H1 (cell line): Measurements from ENCODE around the gene EIPR1. TPM values are rescaled to one million over a fixed set of nuclear protein-coding genes. Genes with fewer than 3 reads are reported as not detected.

Experiments used
- CTCF ChIA-PET: fragments of 300-600 bp; sonication (Branson Sonifier 250); formaldehyde crosslinking; loops from one replicate; lab custom pipeline; 2021; ENCODE audit not compliant: partially characterized antibody; lab: Charles Lee
- POLR2A ChIA-PET: fragments of 300-600 bp; sonication (Branson Sonifier 250); formaldehyde crosslinking; loops from one replicate; lab custom pipeline; 2021; ENCODE audit warnings: inconsistent platforms; ENCODE audit not compliant: partially characterized antibody; lab: Charles Lee
- DNase-seq, 2 experiments: peaks; one replicate each; pipeline versions ENCODE4 v3.0.0 to v3.0.0-alpha.2; 2010 to 2022; ENCODE audit warnings: low spot score in 2 of 2, low read depth in 1 of 2, mixed read lengths in 1 of 2
- FAIRE-seq: peaks from 2 replicates; lab custom pipeline; 2011; peaks lifted over from hg19 to GRCh38; lab: Jason Lieb, UNC
- H2AFZ ChIP-seq: 2 replicates; pipeline ENCODE4 v1.8.1; 2012; ENCODE audit warnings: low read length, inconsistent platforms
- H2AK5ac ChIP-seq: 2 replicates; pipeline ENCODE4 v1.6.1; 2013; ENCODE audit warnings: low read depth, low read length
- H2BK120ac ChIP-seq: replicated peaks from 2 replicates; pipeline ENCODE3; 2013; ENCODE audit warnings: low read depth, low read length, inconsistent platforms
- H2BK12ac ChIP-seq: 2 replicates; pipeline ENCODE4 v1.6.1; 2013; ENCODE audit warnings: low read depth, low read length
- H2BK15ac ChIP-seq: 2 replicates; pipeline ENCODE4 v1.6.1; 2013; ENCODE audit warnings: low read length
- H2BK20ac ChIP-seq: 2 replicates; pipeline ENCODE4 v1.6.1; 2013; ENCODE audit warnings: low read length
- H2BK5ac ChIP-seq: 2 replicates; pipeline ENCODE4 v1.6.1; 2013; ENCODE audit warnings: low read depth, low read length
- H3K14ac ChIP-seq: 2 replicates; pipeline ENCODE4 v1.6.1; 2013; ENCODE audit warnings: inconsistent platforms; ENCODE audit not compliant: insufficient read length
- H3K18ac ChIP-seq: 2 replicates; pipeline ENCODE4 v1.6.1; 2013; ENCODE audit warnings: low read length; ENCODE audit errors: extremely low read depth
- H3K23ac ChIP-seq: 2 replicates; pipeline ENCODE4 v1.6.1; 2013; ENCODE audit warnings: inconsistent platforms; ENCODE audit not compliant: insufficient read length
- H3K23me2 ChIP-seq: 2 replicates; pipeline ENCODE4 v1.6.1; 2013; ENCODE audit warnings: low read depth, low read length
- H3K27ac ChIP-seq: 2 replicates; pipeline ENCODE4 v1.6.1; 2011; ENCODE audit warnings: low read depth, low read length, inconsistent platforms
- H3K27me3 ChIP-seq, 4 experiments: replicated peaks in 1 of 4; 1 replicate in 1 of 4; 2 replicates in 3 of 4; pipeline versions ENCODE4 v1.6.1 to v1.8.1; 2011 to 2013; ENCODE audit warnings: low read length in 3 of 4, mild to moderate bottlenecking in 3 of 4, inconsistent platforms in 2 of 4, mixed read lengths in 2 of 4, moderate library complexity in 1 of 4; ENCODE audit not compliant: control insufficient read depth in 3 of 4, insufficient read depth in 3 of 4; ENCODE audit errors: extremely low read depth in 1 of 4
- H3K36me3 ChIP-seq, 4 experiments: 2 replicates each; pipeline versions ENCODE4 v1.6.1 to v1.8.1; 2011 to 2013; ENCODE audit warnings: mild to moderate bottlenecking in 4 of 4, low read length in 3 of 4, moderate library complexity in 2 of 4, control low read depth in 1 of 4, inconsistent platforms in 1 of 4; ENCODE audit not compliant: insufficient read depth in 4 of 4, control insufficient read depth in 2 of 4
- H3K4ac ChIP-seq: replicated peaks from 2 replicates; pipeline ENCODE3; 2013; ENCODE audit warnings: low read length, low read depth, mixed read lengths, inconsistent platforms; ENCODE audit not compliant: insufficient read length
- H3K4me1 ChIP-seq, 4 experiments: replicated peaks in 1 of 4; 1 replicate in 1 of 4; 2 replicates in 3 of 4; pipeline versions ENCODE4 v1.6.1 to v1.8.1; 2011 to 2013; ENCODE audit warnings: low read length in 3 of 4, inconsistent platforms in 2 of 4, mixed read lengths in 1 of 4; ENCODE audit not compliant: insufficient read depth in 4 of 4, control insufficient read depth in 3 of 4
- H3K4me2 ChIP-seq, 2 experiments: 2 replicates each; pipeline versions ENCODE4 v1.6.1 to v1.8.1; 2011 to 2013; ENCODE audit warnings: low read depth in 2 of 2, low read length in 2 of 2, control low read depth in 1 of 2, inconsistent platforms in 1 of 2, mild to moderate bottlenecking in 1 of 2; ENCODE audit not compliant: insufficient read depth in 1 of 2
- H3K4me3 ChIP-seq, 4 experiments: fragments of 200-600, 300-600 bp in 1 of 4; sonication (generic), shearing (Covaris generic), sonication (Bioruptor Twin) in 1 of 4; 2 replicates each; pipeline versions ENCODE4 v1.5.1 to v1.8.1; 2011 to 2016; ENCODE audit warnings: low read length in 4 of 4, low read depth in 3 of 4, control low read depth in 2 of 4, inconsistent platforms in 2 of 4, mild to moderate bottlenecking in 2 of 4, mixed read lengths in 1 of 4, moderate library complexity in 1 of 4; ENCODE audit not compliant: insufficient read depth in 2 of 4; ENCODE audit errors: extremely low read depth in 1 of 4
- H3K56ac ChIP-seq: replicated peaks from 2 replicates; pipeline ENCODE3; 2013; ENCODE audit warnings: low read depth, mild to moderate bottlenecking, mixed read lengths, low read length, inconsistent platforms; ENCODE audit not compliant: insufficient read length
- H3K79me1 ChIP-seq: 2 replicates; pipeline ENCODE4 v1.6.1; 2013; ENCODE audit warnings: low read depth, low read length, control low read depth
- H3K79me2 ChIP-seq, 2 experiments: 2 replicates each; pipeline versions ENCODE4 v1.6.1 to v1.8.1; 2012 to 2013; ENCODE audit warnings: low read length in 2 of 2, mild to moderate bottlenecking in 2 of 2, inconsistent platforms in 1 of 2; ENCODE audit not compliant: insufficient read depth in 2 of 2, control insufficient read depth in 1 of 2
- H3K9ac ChIP-seq, 4 experiments: replicated peaks in 1 of 4; 1 replicate in 1 of 4; 2 replicates in 3 of 4; pipeline versions ENCODE4 v1.6.1 to v1.8.1; 2011 to 2013; ENCODE audit warnings: low read depth in 3 of 4, low read length in 3 of 4, control low read depth in 2 of 4, mild to moderate bottlenecking in 2 of 4, moderate library complexity in 2 of 4, inconsistent platforms in 1 of 4; ENCODE audit errors: extremely low read depth in 1 of 4
- H3K9me3 ChIP-seq, 2 experiments: 2 replicates each; pipeline versions ENCODE4 v1.6.1 to v1.8.1; 2012 to 2013; ENCODE audit warnings: mild to moderate bottlenecking in 2 of 2, moderate library complexity in 2 of 2, control low read depth in 1 of 2, inconsistent platforms in 1 of 2, low read depth in 1 of 2, low read length in 1 of 2, mixed read lengths in 1 of 2; ENCODE audit not compliant: insufficient read depth in 2 of 2
- H4K20me1 ChIP-seq, 2 experiments: replicated peaks in 1 of 2; 2 replicates each; pipeline versions ENCODE3 to v1.8.1; 2011 to 2013; ENCODE audit warnings: inconsistent platforms in 2 of 2, low read length in 2 of 2, mild to moderate bottlenecking in 1 of 2; ENCODE audit not compliant: insufficient read depth in 2 of 2, control insufficient read depth in 1 of 2
- H4K5ac ChIP-seq: 2 replicates; pipeline ENCODE4 v1.6.1; 2013; ENCODE audit warnings: low read length, low read depth, mixed read lengths, inconsistent platforms; ENCODE audit not compliant: insufficient read length
- H4K8ac ChIP-seq: 2 replicates; pipeline ENCODE4 v1.8.0; 2013; ENCODE audit warnings: mild to moderate bottlenecking, moderate library complexity, low read length, inconsistent platforms; ENCODE audit not compliant: insufficient read depth; ENCODE audit errors: extremely low read depth
- H4K91ac ChIP-seq: replicated peaks from 2 replicates; pipeline ENCODE3; 2013; ENCODE audit warnings: low read length, mixed read lengths, inconsistent platforms; ENCODE audit not compliant: insufficient read length
- HDAC2 ChIP-seq, 2 experiments: fragments of 300-600 bp in 1 of 2; sonication (generic) in 1 of 2; IDR thresholded peaks; 2 replicates each; pipeline ENCODE4 v1.6.1; 2011 to 2012; ENCODE audit warnings: low read depth in 2 of 2, low read length in 2 of 2, mild to moderate bottlenecking in 2 of 2, moderate library complexity in 2 of 2, borderline replicate concordance in 1 of 2, inconsistent platforms in 1 of 2
- JUN ChIP-seq: IDR thresholded peaks from 2 replicates; pipeline ENCODE4 v1.6.1; 2011; ENCODE audit warnings: low read depth, mild to moderate bottlenecking, improper control_type of control experiment, low read length
- NRF1 ChIP-seq: IDR thresholded peaks from 2 replicates; pipeline ENCODE4 v1.6.1; 2011; ENCODE audit warnings: mild to moderate bottlenecking, low read depth, low read length, improper control_type of control experiment
- PHF8 ChIP-seq: fragments of 200-600 bp; sonication (generic); conservative IDR thresholded peaks from 2 replicates; pipeline ENCODE4 v1.7.1; 2012; ENCODE audit warnings: low read depth, mild to moderate bottlenecking, inconsistent platforms, low read length, moderate library complexity
- RXRA ChIP-seq: IDR thresholded peaks from 2 replicates; pipeline ENCODE4 v1.6.1; 2011; ENCODE audit warnings: low read depth, mild to moderate bottlenecking, low read length, moderate library complexity; ENCODE audit not compliant: insufficient read depth
- WGBS, 2 experiments: shearing (Covaris generic) in 1 of 2; methylation state at CpG; one replicate each; pipeline versions ENCODE4 v1.1.6 to v1.1.7; 2013 to 2015; ENCODE audit warnings: low lambda C conversion rate in 2 of 2, mixed read lengths in 2 of 2, inconsistent platforms in 1 of 2, low coverage in 1 of 2, missing lambda C conversion rate in 1 of 2; ENCODE audit not compliant: insufficient replicate concordance in 2 of 2, insufficient coverage in 1 of 2, insufficient read length in 1 of 2; ENCODE audit errors: extremely low coverage in 1 of 2, missing lambda C conversion rate in 1 of 2; 5-methylcytosine and 5-hydroxymethylcytosine counted together
- polyA plus RNA-seq, 7 experiments: library from polyadenylated mRNA; depleted of rRNA in 3 of 7; stranded (reverse) in 5 of 7; unstranded in 2 of 7; fragments of >200 nt in 5 of 7; fragments of 200-250 nt in 2 of 7; gene quantifications; 1 replicate in 5 of 7; 2 replicates in 1 of 7; 4 replicates in 1 of 7; pipeline versions ENCODE4 v1.2.1 to v1.2.3, GENCODE V29; 2011 to 2013; ENCODE audit warnings: missing spikeins in 2 of 7, mixed read lengths in 2 of 7
- total RNA-seq: library from RNA; stranded (reverse); fragmentation: NEBNext Ultra II Directional; extraction: Animal tissue kit (Norgen Biotek cat#: 25700); gene quantifications from 2 replicates; pipeline ENCODE4 v1.2.1, GENCODE V29; 2021

EIPR1 gene
- total and polyA plus RNA-seq, 2 of the 8 experiments (the other 6 are each of a cell fraction or from before 2014, with no cell fraction given), result 26.3 to 56.4 TPM

GRCh38 chr2:3163401-3163800 lies 214.2 kb downstream of the EIPR1 start:
- H3K4ac ChIP-seq, result no peak overlapping the region
- H3K27ac ChIP-seq, result no peak overlapping the region
- no peak overlapping the region for H4K8ac ChIP-seq
- H3K9me3 ChIP-seq, result peaks cover 7 to 13% of the 10 kb centered on the region in 2 experiments; a peak in 3 of 4 replicates
- POLR2A ChIA-PET, result no interaction called here
- H4K20me1 ChIP-seq, result peaks cover 0 to 1% of the 10 kb centered on the region in 2 experiments
- FAIRE-seq, result no peak
- H3K4me2 ChIP-seq, result no peak overlapping the region
- H3K14ac ChIP-seq, result no peak overlapping the region
- H2BK20ac ChIP-seq, result no peak overlapping the region
- H3K18ac ChIP-seq, result no peak overlapping the region
- no peak overlapping the region for H3K9ac ChIP-seq
- no peak overlapping the region for H3K56ac ChIP-seq
- 80% methylated on average over 2 of the region's 2 CpGs; no CpG with 5 or more reads in 1 of the 2 experiments for WGBS, 2 experiments
- H3K23ac ChIP-seq, result no peak overlapping the region
- no peak overlapping the region for H2BK15ac ChIP-seq
- no peak overlapping the region for H2AK5ac ChIP-seq
- H3K79me2 ChIP-seq, result no peaks in the 10 kb centered on the region
- no peaks in the 10 kb centered on the region for H3K36me3 ChIP-seq
- H3K4me3 ChIP-seq, result no peak overlapping the region
- H2AFZ ChIP-seq, result no peak overlapping the region
- no peak for DNase-seq
- no peaks in the 10 kb centered on the region; the same call in 1 of the 2 replicates for H3K23me2 ChIP-seq
- H2BK12ac ChIP-seq, result no peak overlapping the region
- no peaks in the 10 kb centered on the region for H3K27me3 ChIP-seq
- no peak overlapping the region for H4K5ac ChIP-seq
- CTCF ChIA-PET, result no interaction called here
- H3K79me1 ChIP-seq, result no peaks in the 10 kb centered on the region
- peaks cover 0 to 1% (median under 1%) of the 10 kb centered on the region in 4 experiments; a peak in 2 of 7 replicates for H3K4me1 ChIP-seq
- H2BK5ac ChIP-seq, result no peak overlapping the region
- H4K91ac ChIP-seq, result no peak overlapping the region
- no peak overlapping the region for H2BK120ac ChIP-seq
- no peak for TF ChIP-seq NRF1
- no peak for TF ChIP-seq JUN
- no peak for TF ChIP-seq RXRA
- no peak for TF ChIP-seq HDAC2 (IDR thresholded peaks at IDR 0.05; ENCODE audit: borderline replicate concordance in 1 of 2, low read depth in 2 of 2, low read length in 2 of 2)
- no peak for TF ChIP-seq PHF8
